HepG2 (cell line): ENCODE measurements around the gene BTN1A1. TPM values are rescaled to one million over a fixed set of nuclear protein-coding genes. Genes with fewer than 3 reads are reported as not detected.

Experiments
- BRCA1 ChIP-seq: sonication (generic); formaldehyde crosslinking; IDR thresholded peaks from 2 replicates; pipeline ENCODE4 v1.4.0; 2020; ENCODE audit warnings: missing genetic modification reagents
- ERF ChIP-seq: IDR thresholded peaks from 2 replicates; pipeline ENCODE4 v1.6.1; 2018; ENCODE audit warnings: missing biosample characterization, missing genetic modification reagents
- HDAC1 ChIP-seq: sonication (generic); formaldehyde crosslinking; IDR thresholded peaks from 2 replicates; pipeline ENCODE4 v1.5.1; 2020; ENCODE audit warnings: mild to moderate bottlenecking, missing genetic modification reagents
- KDM5A ChIP-seq: fragments of 200-600 bp; sonication (generic); IDR thresholded peaks from 2 replicates; pipeline ENCODE4 v1.7.0; 2018; ENCODE audit warnings: antibody characterized with exemption, mild to moderate bottlenecking, low read length, borderline replicate concordance
- RBM22 ChIP-seq: fragments of 200-400 bp; formaldehyde crosslinking; optimal IDR thresholded peaks from 2 replicates; pipeline ENCODE3; 2017; ENCODE audit warnings: mild to moderate bottlenecking, low read length, moderate library complexity
- REPIN1 ChIP-seq: sonication (generic); formaldehyde crosslinking; IDR thresholded peaks from 2 replicates; pipeline ENCODE4 v1.8.0; 2022; ENCODE audit warnings: missing genetic modification reagents, low read depth, mild to moderate bottlenecking, borderline replicate concordance
- SOX5 ChIP-seq: IDR thresholded peaks from 2 replicates; pipeline ENCODE4 v1.6.1; 2016; ENCODE audit warnings: borderline replicate concordance
- SP5 ChIP-seq: IDR thresholded peaks from 2 replicates; pipeline ENCODE4 v1.6.1; 2016; ENCODE audit warnings: low read depth, borderline replicate concordance
- ZNF367 ChIP-seq: sonication (generic); formaldehyde crosslinking; IDR thresholded peaks from 2 replicates; pipeline ENCODE4 v1.4.0; 2020; ENCODE audit warnings: missing genetic modification reagents, borderline replicate concordance
- ZNF724P ChIP-seq: sonication (generic); formaldehyde crosslinking; IDR thresholded peaks from 2 replicates; pipeline ENCODE4 v1.8.0; 2022; ENCODE audit warnings: missing genetic modification reagents, borderline replicate concordance
- ZNF768 ChIP-seq: sonication (generic); formaldehyde crosslinking; IDR thresholded peaks from 2 replicates; pipeline ENCODE4 v1.4.0; 2020; ENCODE audit warnings: missing genetic modification reagents
- ZSCAN20 ChIP-seq: sonication (generic); formaldehyde crosslinking; IDR thresholded peaks from 2 replicates; pipeline ENCODE4 v1.4.0; 2020; ENCODE audit warnings: missing genetic modification reagents, mild to moderate bottlenecking, borderline replicate concordance
- polyA plus RNA-seq, 8 experiments: library from polyadenylated mRNA; depleted of rRNA in 3 of 8; stranded (reverse) in 7 of 8; unstranded in 1 of 8; fragments of >200 nt; fragmentation: Illumina TruSeq in 4 of 8; extraction: Trizol in 4 of 8; gene quantifications; 2 replicates each; pipeline versions ENCODE4 v1.2.1 to v1.2.3, GENCODE V29; 2011 to 2016; ENCODE audit warnings: low read depth in 4 of 8, missing spikeins in 1 of 8, mixed read lengths in 1 of 8; ENCODE audit not compliant: insufficient read depth in 1 of 8
- total RNA-seq, 5 experiments: library from RNA; depleted of rRNA; stranded (reverse); fragments of >200 nt; fragmentation: Illumina TruSeq; extraction: Trizol; gene quantifications; 2 replicates each; pipeline ENCODE4 v1.2.3, GENCODE V29; 2016; ENCODE audit warnings: low read depth in 1 of 5
- TF ChIP-seq, protein P1 (sequence below): sonication (generic); formaldehyde crosslinking; IDR thresholded peaks from 2 replicates; pipeline ENCODE4 v1.8.0; 2022; ENCODE audit warnings: missing genetic modification reagents, mild to moderate bottlenecking, moderate library complexity, borderline replicate concordance
- TF ChIP-seq, protein P2 (sequence below): sonication (generic); formaldehyde crosslinking; IDR thresholded peaks from 2 replicates; pipeline ENCODE4 v1.4.0; 2020; ENCODE audit warnings: mild to moderate bottlenecking, missing genetic modification reagents
- TF ChIP-seq, protein P3 (sequence below): IDR thresholded peaks from 2 replicates; pipeline ENCODE4 v1.6.1; 2016; ENCODE audit warnings: low read depth
- TF ChIP-seq, protein P4 (sequence below): sonication (generic); formaldehyde crosslinking; IDR thresholded peaks from 2 replicates; pipeline ENCODE4 v1.4.0; 2020; ENCODE audit warnings: missing genetic modification reagents
- TF ChIP-seq, protein P5 (sequence below): sonication (generic); formaldehyde crosslinking; IDR thresholded peaks from 2 replicates; pipeline ENCODE4 v1.8.0; 2023; ENCODE audit warnings: mild to moderate bottlenecking, missing genetic modification reagents
- TF ChIP-seq, protein P6 (sequence below): sonication (generic); formaldehyde crosslinking; IDR thresholded peaks from 2 replicates; pipeline ENCODE4 v1.8.1; 2023; ENCODE audit warnings: mild to moderate bottlenecking, missing genetic modification reagents, borderline replicate concordance
- TF ChIP-seq, protein P7 (sequence below): sonication (generic); formaldehyde crosslinking; IDR thresholded peaks from 2 replicates; pipeline ENCODE4 v1.4.0; 2020; ENCODE audit warnings: missing genetic modification reagents

The BTN1A1 gene
- total and polyA plus RNA-seq, 2 of the 13 experiments (the other 11 are each of a cell fraction or from before 2014, with no cell fraction given): 0.04 TPM; not detected in 1

DNA sequence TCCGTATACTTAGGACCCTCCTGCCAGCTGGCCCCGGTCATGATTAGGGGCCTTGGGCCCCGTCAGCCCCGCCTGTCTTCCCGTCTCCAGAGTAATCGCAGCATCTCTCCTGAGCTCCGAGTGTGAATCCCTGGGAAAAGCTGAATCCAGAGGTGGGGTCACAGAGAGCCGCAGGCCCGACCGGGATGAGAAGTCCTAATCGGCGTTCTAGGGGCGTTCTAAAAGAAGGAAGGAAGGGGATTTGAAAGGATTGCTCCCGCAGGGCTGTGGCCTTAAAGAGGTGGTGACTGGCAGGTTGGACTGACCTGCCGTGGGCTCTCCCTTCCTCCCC, 38.4 kb downstream of the BTN1A1 start (continued):
- TF ChIP-seq, protein P1, sequence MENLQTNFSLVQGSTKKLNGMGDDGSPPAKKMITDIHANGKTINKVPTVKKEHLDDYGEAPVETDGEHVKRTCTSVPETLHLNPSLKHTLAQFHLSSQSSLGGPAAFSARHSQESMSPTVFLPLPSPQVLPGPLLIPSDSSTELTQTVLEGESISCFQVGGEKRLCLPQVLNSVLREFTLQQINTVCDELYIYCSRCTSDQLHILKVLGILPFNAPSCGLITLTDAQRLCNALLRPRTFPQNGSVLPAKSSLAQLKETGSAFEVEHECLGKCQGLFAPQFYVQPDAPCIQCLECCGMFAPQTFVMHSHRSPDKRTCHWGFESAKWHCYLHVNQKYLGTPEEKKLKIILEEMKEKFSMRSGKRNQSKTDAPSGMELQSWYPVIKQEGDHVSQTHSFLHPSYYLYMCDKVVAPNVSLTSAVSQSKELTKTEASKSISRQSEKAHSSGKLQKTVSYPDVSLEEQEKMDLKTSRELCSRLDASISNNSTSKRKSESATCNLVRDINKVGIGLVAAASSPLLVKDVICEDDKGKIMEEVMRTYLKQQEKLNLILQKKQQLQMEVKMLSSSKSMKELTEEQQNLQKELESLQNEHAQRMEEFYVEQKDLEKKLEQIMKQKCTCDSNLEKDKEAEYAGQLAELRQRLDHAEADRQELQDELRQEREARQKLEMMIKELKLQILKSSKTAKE (CRISPR knock-in tag): no peak
- TF ChIP-seq SP5 (CRISPR knock-in tag) (no peak), REPIN1 (CRISPR knock-in tag) (no peak), ERF (CRISPR knock-in tag) (no peak), KDM5A (no peak), ZNF768 (CRISPR knock-in tag) (0 out of 2 replicates have a peak, but pooled peaks have one; percentile 2), RBM22 (no peak), ZNF724P (CRISPR knock-in tag) (no peak), SOX5 (no peak), HDAC1 (CRISPR knock-in tag) (no peak), ZNF367 (CRISPR knock-in tag) (no peak), BRCA1 (CRISPR knock-in tag) (0 out of 2 replicates have a peak, but pooled peaks have one; percentile 9), ZSCAN20 (CRISPR knock-in tag) (no peak)
- TF ChIP-seq, protein P2, sequence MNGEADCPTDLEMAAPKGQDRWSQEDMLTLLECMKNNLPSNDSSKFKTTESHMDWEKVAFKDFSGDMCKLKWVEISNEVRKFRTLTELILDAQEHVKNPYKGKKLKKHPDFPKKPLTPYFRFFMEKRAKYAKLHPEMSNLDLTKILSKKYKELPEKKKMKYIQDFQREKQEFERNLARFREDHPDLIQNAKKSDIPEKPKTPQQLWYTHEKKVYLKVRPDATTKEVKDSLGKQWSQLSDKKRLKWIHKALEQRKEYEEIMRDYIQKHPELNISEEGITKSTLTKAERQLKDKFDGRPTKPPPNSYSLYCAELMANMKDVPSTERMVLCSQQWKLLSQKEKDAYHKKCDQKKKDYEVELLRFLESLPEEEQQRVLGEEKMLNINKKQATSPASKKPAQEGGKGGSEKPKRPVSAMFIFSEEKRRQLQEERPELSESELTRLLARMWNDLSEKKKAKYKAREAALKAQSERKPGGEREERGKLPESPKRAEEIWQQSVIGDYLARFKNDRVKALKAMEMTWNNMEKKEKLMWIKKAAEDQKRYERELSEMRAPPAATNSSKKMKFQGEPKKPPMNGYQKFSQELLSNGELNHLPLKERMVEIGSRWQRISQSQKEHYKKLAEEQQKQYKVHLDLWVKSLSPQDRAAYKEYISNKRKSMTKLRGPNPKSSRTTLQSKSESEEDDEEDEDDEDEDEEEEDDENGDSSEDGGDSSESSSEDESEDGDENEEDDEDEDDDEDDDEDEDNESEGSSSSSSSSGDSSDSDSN (CRISPR knock-in tag): peak; percentile 29; the same call in 1 of the 2 replicates
- TF ChIP-seq, protein P3, sequence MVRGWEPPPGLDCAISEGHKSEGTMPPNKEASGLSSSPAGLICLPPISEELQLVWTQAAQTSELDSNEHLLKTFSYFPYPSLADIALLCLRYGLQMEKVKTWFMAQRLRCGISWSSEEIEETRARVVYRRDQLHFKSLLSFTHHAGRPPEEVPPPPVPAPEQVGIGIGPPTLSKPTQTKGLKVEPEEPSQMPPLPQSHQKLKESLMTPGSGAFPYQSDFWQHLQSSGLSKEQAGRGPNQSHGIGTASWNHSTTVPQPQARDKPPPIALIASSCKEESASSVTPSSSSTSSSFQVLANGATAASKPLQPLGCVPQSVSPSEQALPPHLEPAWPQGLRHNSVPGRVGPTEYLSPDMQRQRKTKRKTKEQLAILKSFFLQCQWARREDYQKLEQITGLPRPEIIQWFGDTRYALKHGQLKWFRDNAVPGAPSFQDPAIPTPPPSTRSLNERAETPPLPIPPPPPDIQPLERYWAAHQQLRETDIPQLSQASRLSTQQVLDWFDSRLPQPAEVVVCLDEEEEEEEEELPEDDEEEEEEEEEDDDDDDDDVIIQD (CRISPR knock-in tag): no peak
- TF ChIP-seq, protein P4, sequence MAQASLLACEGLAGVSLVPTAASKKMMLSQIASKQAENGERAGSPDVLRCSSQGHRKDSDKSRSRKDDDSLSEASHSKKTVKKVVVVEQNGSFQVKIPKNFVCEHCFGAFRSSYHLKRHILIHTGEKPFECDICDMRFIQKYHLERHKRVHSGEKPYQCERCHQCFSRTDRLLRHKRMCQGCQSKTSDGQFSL (CRISPR knock-in tag): no peak
- TF ChIP-seq, protein P5, sequence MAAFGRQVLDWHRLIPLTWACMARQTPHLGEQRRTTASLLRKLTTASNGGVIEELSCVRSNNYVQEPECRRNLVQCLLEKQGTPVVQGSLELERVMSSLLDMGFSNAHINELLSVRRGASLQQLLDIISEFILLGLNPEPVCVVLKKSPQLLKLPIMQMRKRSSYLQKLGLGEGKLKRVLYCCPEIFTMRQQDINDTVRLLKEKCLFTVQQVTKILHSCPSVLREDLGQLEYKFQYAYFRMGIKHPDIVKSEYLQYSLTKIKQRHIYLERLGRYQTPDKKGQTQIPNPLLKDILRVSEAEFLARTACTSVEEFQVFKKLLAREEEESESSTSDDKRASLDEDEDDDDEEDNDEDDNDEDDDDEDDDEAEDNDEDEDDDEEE: no peak
- TF ChIP-seq, protein P6, sequence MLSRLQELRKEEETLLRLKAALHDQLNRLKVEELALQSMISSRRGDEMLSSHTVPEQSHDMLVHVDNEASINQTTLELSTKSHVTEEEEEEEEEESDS: no peak
- TF ChIP-seq, protein P7, sequence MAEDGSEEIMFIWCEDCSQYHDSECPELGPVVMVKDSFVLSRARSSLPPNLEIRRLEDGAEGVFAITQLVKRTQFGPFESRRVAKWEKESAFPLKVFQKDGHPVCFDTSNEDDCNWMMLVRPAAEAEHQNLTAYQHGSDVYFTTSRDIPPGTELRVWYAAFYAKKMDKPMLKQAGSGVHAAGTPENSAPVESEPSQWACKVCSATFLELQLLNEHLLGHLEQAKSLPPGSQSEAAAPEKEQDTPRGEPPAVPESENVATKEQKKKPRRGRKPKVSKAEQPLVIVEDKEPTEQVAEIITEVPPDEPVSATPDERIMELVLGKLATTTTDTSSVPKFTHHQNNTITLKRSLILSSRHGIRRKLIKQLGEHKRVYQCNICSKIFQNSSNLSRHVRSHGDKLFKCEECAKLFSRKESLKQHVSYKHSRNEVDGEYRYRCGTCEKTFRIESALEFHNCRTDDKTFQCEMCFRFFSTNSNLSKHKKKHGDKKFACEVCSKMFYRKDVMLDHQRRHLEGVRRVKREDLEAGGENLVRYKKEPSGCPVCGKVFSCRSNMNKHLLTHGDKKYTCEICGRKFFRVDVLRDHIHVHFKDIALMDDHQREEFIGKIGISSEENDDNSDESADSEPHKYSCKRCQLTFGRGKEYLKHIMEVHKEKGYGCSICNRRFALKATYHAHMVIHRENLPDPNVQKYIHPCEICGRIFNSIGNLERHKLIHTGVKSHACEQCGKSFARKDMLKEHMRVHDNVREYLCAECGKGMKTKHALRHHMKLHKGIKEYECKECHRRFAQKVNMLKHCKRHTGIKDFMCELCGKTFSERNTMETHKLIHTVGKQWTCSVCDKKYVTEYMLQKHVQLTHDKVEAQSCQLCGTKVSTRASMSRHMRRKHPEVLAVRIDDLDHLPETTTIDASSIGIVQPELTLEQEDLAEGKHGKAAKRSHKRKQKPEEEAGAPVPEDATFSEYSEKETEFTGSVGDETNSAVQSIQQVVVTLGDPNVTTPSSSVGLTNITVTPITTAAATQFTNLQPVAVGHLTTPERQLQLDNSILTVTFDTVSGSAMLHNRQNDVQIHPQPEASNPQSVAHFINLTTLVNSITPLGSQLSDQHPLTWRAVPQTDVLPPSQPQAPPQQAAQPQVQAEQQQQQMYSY (CRISPR knock-in tag): no peak
